Subcutaneous preadipocyte (primary cell): ENCODE results near the gene ANO7. TPM values are rescaled to one million over a fixed set of nuclear protein-coding genes. Genes with fewer than 3 reads are reported as not detected.

Source experiments
- total RNA-seq: library from RNA; depleted of rRNA; stranded (reverse); fragments of >200 nt; gene quantifications from 2 replicates; pipeline ENCODE4 v1.2.3, GENCODE V29; 2012

The ANO7 gene
- 0.73 and 0.78 TPM in 2 replicates for total RNA-seq

GRCh38 chr2:241188361-241189092, at the start of gene ANO7:
Gene ANO7, plus strand, starts transcription at chr2:241188677. Its CDS starts 1,387 bp downstream, at chr2:241190064.

GRCh38 chr2:241148891-241149674, 39.4 kb upstream of the ANO7 start, which contains the start of gene PASK:
Gene PASK, minus strand, starts transcription at chr2:241149472. Its CDS starts 6,440 bp downstream, at chr2:241143032.

GRCh38 chr2:241149925-241150659, 38.4 kb upstream of the ANO7 start, which contains the start of gene PPP1R7:
Gene PPP1R7, plus strand, starts transcription at chr2:241150467. Its CDS starts 29 bp downstream, at chr2:241150496.

Other genes with a start within 250 kb of the ANO7 start
- gene SNED1, start 190.1 kb upstream of the ANO7 start, total RNA-seq, result 154 and 391 TPM in 2 replicates
- gene MTERF4, start 86.4 kb upstream of the ANO7 start, total RNA-seq, result 12.1 and 18.0 TPM in 2 replicates
- gene PASK, start 39.2 kb upstream of the ANO7 start, total RNA-seq, result 2.9 and 8.6 TPM in 2 replicates
- gene PPP1R7, start 38.2 kb upstream of the ANO7 start, total RNA-seq, result 46.3 and 70.8 TPM in 2 replicates
- 949 and 1,185 TPM in 2 replicates for gene HDLBP, start 127.0 kb downstream of the ANO7 start, total RNA-seq
- gene SEPTIN2, start 127.2 kb downstream of the ANO7 start, total RNA-seq, result 338 and 373 TPM in 2 replicates
- 39.7 and 55.9 TPM in 2 replicates for gene FARP2, start 167.6 kb downstream of the ANO7 start, total RNA-seq